ENCODE results near the gene MON1A.

MON1A gene

GRCh38 chr3:49928481-49929017 lies 1.1 kb downstream of the MON1A start:
- TF ChIP-seq POLR2AphosphoS5 (IDR thresholded peaks at IDR 0.05; ENCODE audit: low read depth) (no peak), GABPA (IDR thresholded peaks at IDR 0.05; ENCODE audit: low read depth) (no peak), REST (IDR thresholded peaks at IDR 0.05; ENCODE audit: insufficient replicate concordance, low read depth) (no peak), CTCF (IDR thresholded peaks at IDR 0.05; ENCODE audit: insufficient read depth, low read length) (no peak), SPI1 (IDR thresholded peaks at IDR 0.05; ENCODE audit: borderline replicate concordance, low read depth) (no peak)
- H3K27me3 ChIP-seq (ENCODE audit: insufficient read depth, poor library complexity, severe bottlenecking) = no peaks in the 10 kb centered on the region
- no peak overlapping the region for H3K4me3 ChIP-seq (replicated peaks; ENCODE audit: insufficient read depth, low read length)
- DNase-seq (ENCODE audit: low read depth in 1 of 2, low spot score in 1 of 2) = no peak
- H3K27ac ChIP-seq (replicated peaks) = no peak overlapping the region

GRCh38 chr3:49927798-49928197 lies 1.8 kb downstream of the MON1A start:
- Histone ChIP-seq H3K4me3 (replicated peaks; ENCODE audit: insufficient read depth, low read length) (no peak overlapping the region), H3K27ac (replicated peaks) (no peak overlapping the region), H3K27me3 (ENCODE audit: insufficient read depth, poor library complexity, severe bottlenecking) (no peaks in the 10 kb centered on the region)
- TF ChIP-seq GABPA (IDR thresholded peaks at IDR 0.05; ENCODE audit: low read depth) (no peak), REST (IDR thresholded peaks at IDR 0.05; ENCODE audit: insufficient replicate concordance, low read depth) (no peak), POLR2AphosphoS5 (IDR thresholded peaks at IDR 0.05; ENCODE audit: low read depth) (no peak), SPI1 (IDR thresholded peaks at IDR 0.05; ENCODE audit: borderline replicate concordance, low read depth) (no peak), CTCF (IDR thresholded peaks at IDR 0.05; ENCODE audit: insufficient read depth, low read length) (no peak)
- DNase-seq (ENCODE audit: low read depth in 1 of 2, low spot score in 1 of 2) = no peak

DNA sequence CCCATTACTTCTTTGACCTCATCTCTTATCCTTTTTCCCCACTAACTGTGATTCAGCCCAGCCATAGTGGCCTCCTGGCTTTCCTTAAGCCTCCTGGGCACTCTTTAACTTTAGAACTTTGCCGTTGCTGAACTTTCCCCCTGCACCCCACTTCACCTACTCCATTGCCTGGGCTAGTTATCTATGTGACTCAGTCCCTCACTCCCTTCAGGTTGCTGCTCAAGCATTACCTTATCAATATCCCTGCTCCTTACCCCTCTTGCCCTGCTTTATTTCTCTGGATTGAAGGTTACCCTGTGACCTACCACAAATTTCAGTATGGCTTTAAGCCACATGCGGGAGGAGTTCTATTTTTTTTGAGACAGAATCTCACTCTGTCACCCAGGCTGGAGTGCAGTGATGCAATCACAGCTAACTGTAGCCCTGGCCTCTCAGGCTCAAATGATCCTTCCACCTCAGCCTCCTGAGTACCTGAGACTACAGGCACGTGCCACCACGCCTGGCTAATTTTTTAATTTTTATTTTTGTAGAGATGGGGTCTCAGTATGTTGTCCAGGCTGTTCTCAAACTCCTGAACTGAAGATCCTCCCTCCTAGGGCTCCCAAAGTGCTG lies 3.4 kb downstream of the MON1A start:
- no peak overlapping the region for H3K27ac ChIP-seq (replicated peaks)
- DNase-seq (ENCODE audit: low read depth in 1 of 2, low spot score in 1 of 2) = no peak
- H3K4me3 ChIP-seq (replicated peaks; ENCODE audit: insufficient read depth, low read length) = no peak overlapping the region
- H3K27me3 ChIP-seq (ENCODE audit: insufficient read depth, poor library complexity, severe bottlenecking) = no peaks in the 10 kb centered on the region
- TF ChIP-seq REST (IDR thresholded peaks at IDR 0.05; ENCODE audit: insufficient replicate concordance, low read depth) (no peak), CTCF (IDR thresholded peaks at IDR 0.05; ENCODE audit: insufficient read depth, low read length) (no peak), POLR2AphosphoS5 (IDR thresholded peaks at IDR 0.05; ENCODE audit: low read depth) (no peak), GABPA (IDR thresholded peaks at IDR 0.05; ENCODE audit: low read depth) (no peak), SPI1 (IDR thresholded peaks at IDR 0.05; ENCODE audit: borderline replicate concordance, low read depth) (no peak)
